HG03135 (cell line): ENCODE data around the gene MCF2L.

Experiments
- ATAC-seq: cut with Tn5 transposase; IDR thresholded peaks from one replicate; pipeline ENCODE4 v1.9.1; 2021; ENCODE audit warnings: mild to moderate bottlenecking, moderate library complexity; ENCODE audit not compliant: unreplicated experiment

MCF2L gene

GRCh38 chr13:112978561-112979405, 9.8 kb downstream of the MCF2L start:
- no peak for ATAC-seq

DNA sequence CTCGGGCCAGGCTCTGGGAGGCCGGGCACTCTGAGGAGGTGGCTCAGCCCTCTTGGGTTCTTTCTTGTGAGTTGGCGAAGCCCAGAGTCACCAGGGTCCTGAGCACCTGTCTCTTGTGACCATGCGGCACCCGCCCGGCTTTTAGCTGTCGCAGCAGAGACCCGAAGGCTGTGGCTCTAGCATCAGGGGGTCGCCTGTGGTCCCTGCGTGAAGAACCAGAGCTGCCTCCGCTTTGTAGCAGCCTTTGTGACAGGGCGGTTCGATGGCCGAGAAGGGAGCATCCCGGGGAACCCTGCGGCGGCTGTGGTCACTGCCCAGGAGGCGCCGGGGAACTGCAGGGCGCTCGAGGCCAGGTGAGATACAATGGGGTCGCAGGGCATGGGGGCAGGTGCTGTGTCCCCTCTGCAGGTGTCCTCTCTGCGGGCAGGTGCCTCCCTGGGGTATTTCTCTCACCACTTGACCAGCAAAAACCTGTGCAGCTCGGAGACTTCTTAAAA, 10.4 kb downstream of the MCF2L start:
- ATAC-seq: no peak

GRCh38 chr13:112980434-112980833, 11.4 kb downstream of the MCF2L start:
- no peak for ATAC-seq

GRCh38 chr13:112981451-112981850, 12.4 kb downstream of the MCF2L start:
- no peak for ATAC-seq

DNA sequence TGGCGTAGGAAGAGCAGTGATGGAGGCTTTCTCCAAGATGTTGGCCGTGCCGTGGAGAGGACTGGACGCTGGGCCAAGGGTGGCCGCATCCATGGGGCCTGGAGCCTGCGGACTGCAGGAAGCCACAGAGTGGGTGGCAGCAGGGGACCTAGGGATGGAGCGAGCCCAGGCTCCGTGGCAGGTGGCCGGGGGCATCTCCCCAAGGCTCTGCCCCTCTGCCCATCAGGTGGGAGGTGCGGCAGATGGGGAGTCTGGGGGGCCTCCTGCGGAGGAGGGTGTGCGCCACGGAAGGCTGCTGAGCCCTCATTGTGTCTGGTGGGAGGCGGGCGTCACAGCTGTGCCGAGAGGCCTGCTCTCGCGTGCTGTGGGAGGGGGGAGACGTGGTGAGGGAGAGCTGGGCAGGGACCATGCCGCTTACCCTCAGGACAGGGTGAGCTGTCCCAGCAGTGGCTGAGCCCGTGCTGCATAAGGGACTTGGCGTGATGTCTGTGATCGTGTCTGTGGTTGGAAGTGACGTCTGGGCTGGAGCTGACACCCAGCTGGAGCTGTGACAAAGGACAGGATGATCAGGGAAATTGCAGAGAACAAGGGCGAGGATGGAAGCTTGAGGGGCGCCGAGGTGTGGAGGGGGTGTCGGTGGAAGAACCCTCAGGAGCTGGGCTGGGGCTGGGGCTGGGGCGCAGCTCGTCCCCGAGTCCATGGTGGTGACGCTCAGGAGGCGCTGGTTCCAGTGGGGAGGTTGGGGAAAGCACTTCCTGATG, 13.4 kb downstream of the MCF2L start:
- ATAC-seq: no peak

DNA sequence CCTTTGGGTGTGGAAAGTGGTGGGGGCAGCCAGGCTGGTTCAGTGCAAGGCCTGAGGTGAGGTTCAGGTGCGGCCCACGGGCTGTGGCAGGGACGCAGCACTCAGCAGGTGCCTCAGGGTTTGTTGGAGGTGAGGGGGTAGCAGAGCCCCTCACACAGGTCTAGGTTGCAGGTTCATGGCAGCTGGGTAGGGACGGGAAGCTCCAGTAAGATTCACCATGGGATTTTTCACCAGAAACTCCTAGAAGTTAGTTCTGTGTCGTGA, 14.0 kb downstream of the MCF2L start:
- no peak for ATAC-seq

DNA sequence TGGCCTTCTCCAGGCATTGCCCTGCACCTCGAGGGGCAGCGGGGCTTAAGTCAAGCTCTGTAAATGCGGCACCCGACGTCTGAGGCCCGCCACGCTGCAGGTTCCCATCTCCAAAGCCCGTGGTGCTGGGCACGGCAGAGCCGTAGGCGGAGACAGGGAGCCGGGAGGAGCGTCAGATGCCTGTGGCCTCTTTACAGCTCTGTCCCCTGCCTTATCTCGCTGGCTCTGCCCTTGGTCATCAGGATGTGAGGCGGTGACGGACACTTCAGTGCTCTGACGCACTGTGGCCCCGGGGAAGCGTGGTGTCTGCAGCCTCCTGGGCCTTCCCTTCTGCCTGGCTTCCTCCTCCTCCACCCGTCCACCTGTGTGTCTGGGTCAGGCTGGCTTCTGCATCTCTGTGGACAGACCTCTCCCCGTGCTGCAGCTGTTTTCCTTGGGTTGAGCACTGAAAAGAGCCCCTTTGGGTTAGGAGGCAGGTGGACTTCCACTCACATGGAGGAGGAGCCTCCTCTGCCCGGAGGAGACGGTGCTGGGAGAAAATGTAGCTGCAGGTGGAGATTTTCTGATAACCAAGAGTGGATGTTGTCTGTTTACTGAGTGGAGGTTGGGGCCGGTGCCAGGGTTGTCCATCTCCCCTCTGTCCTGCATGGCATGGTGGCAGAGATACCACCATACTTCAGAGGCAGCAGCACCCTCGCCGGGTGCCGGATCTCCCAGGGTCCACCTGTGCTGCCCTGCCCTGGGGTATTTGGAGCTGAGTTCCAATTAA, 14.6 kb downstream of the MCF2L start:
- ATAC-seq: no peak

DNA sequence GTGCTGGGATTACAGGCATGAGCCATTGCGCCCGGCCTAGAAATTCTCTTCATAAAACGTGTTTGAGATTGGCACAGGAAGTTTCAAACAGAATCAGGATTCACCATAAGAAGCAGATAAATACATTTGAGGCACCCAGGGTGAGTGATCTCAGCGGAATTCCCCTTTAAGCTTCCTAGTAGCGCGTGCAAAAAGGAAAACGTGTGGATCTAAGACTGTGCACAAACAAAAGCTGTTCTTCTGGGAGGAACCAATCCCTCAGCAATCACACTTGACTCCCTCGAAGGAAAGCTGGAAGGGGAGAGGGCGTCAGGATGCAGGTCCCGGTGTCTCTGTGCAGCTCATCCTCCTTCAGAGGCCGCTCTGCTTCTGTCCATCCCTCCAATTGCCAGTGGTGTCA, 15.5 kb downstream of the MCF2L start:
- ATAC-seq: no peak

DNA sequence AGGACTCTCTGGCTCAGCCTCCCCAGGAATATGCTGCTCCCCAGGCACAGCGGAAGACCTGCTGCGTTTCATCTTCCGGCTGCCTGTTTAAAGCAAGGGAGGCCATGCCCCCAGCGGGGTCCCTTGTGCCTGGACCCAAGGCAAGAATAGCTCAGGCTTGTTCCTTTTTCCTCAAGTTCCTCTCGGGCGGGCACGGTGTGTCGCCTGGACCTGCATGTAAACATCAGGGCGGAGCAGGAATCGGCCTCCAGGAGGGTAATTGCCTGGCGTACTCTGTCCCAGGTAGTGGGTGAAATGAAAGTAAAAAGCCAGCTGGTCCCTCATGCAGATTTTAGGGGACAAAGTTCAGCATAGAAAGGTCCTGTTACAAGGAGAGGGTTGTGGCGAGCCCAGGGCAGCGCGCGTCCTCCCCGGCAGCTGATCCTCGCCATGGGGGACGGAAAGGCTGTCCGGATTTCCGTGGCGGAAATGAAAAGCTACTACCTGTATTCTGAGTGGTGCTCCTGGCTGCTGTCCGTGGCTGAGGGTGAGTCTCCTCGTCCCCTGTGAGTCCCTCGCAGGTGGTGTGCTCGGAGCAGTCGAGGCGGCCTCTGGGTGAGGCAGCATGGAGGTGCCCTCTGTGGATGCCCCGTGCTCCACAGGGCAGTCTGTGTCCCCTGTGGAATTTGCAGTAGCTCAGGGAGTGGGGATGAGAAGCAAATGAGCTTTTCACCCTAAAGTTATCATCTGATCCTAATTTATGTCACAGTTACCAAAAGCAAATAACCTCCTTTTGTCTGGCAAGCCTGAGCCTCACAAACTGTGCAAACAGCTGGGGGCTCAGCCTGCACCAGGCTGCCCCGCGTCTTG, 16.2 kb downstream of the MCF2L start:
- no peak for ATAC-seq

DNA sequence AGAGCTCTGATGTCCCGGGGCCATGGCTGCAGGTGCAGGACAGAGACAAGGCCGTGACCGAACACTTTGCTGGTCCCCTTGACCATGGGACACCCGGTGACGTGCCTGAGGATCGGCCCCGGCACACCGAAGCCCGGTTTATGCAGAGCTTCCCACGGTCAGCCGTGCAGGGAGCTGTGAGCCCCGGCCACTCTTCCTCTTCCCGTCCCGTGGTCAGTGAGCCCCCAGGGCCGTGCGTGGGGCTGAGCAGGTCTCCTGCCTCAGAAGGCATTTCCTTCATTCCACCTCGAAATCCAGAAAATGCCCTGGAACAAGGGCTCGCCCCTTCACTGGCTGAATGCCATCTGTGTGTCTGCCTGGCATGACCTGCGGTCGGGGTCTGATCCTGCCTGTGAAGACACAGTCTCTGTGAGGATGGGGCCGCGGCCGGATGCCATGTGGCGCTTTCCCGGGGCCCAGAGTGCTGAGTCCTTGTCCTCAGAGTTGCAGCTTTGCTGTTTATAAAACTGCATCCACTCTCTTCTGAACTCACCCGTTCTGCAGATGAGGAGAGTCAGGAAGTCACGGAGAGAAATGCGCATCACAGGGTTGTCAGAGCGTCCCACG, 16.9 kb downstream of the MCF2L start:
- no peak for ATAC-seq

DNA sequence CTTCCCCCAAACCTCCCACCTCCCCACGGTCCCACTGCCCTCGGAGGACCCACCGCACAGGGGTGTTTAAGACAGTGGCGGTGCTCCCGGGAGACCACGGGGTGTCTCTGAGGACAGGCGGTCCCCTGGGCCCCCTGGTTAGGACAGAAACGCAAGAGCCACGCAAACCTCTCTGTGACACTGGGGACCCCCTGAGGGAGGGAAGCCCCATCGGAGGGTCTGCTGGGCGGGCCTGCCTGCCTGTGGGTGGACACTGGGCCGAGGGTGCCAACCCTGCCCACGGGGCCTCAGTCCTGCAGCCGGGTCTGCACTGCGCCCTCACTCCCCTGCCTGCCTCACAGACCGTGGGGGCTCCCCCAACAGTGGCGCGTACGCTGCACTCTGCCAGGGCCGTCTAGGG, 17.5 kb downstream of the MCF2L start:
- ATAC-seq: no peak

DNA sequence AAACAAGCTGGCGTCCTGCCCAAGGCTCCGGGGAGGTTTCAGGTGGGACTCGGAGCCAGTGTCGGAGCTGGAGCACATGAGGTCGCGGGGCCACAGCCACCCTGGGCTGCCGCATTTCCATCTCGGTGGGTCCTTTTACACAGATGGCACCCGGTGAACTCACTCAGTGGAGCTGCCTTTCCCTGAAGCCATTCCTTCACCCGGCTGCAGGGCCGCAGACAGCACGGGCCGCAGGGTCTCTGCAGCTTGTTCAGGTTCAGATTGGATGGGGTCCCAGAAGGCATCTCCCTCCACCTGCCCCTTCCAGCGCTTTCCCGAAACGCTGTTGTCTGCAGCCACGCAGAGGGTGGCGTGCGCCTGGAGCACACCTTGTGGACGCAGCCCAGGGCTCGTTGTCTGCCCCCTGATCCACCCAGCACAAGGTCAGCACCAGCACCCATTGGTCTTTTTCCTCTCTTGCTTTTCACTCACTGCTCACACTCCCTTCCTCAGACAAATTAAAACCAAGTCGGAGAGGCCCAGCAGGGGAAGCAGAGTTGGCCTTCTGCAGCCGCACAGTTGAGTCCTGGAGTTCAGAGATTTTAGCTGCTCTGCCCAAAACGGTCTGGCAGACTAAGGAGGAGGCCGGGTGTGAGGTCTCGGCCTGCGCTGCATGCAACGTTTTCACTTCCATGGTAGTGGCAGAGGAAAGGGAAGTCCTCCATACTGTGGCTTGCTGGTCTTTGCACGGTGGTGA, 18.1 kb downstream of the MCF2L start:
- ATAC-seq: no peak

DNA sequence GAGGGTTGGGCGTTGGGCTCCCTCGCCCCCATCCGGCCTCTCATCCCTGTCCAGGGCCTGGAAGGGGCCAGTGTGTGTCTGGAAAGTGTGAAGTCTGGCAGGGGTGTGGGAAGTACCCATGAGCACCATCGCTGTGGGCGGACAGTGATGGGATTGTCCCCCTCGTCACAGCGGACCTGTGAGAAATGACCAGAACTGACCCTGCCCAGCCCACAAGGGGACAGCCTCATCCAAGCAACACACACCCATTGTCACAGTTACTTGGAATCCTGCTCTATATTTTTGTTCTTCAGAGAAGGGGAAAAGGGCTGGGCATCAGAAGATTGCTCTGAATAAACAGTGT, 18.6 kb downstream of the MCF2L start:
- no peak for ATAC-seq

DNA sequence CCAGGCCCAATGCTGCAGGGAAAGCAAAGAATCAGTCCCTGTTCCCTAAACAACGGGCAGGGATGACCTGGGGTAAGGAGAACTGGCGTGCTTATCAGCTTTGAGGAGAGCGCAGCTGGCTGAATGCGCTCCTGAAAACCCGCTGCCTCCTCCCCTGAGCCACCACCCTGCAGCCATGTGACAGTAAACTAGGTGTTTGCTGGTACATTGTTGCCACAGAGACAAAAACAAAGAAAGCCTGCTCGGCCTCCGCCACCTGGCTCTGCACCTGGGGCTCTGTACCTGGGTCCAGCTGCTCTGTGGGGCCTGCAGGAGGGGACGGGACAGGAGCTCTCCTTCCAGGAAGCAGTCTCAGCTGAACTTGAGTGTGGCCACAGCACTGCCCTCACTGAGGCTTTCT, 21.8 kb downstream of the MCF2L start:
- ATAC-seq: no peak

- ATAC-seq: no peak
These were observed 22.6 kb downstream of the MCF2L start for GRCh38 chr13:112991609-112992008.

DNA sequence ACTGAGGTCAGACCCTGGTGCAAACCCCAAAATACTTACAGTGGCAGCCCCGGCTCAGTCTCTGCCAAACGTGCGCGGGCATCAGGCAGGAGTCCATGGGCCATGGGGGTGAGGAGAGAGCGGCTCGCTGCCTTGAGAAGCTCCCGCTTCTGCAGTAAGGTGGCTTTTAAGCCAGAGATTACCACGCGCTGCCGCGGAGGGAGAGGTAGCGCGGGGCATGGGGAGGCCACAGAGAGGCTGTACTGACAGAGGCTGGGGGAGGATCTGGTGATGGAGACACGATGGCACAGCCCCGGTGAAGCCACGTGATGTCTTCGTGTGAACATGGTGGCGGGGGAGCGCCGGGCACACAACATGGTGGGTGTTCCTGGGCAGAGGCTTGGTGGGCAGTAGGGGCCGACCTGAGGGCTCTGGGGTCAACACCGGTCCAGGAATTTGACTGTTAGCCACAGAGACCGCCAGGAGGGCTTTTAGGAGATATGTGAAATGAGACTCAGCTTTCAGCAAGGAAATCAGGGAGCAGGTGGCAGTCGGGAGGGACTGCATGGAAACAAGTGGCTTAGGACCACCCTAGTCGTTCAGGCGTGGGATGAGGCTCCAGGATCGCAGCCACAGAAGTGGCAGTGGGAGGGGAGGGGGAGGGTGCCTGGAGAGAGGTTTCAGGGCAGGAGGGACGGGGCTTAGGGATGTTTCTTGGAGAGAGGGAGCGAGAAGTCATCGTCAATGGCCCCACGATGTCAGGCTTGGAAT, 24.1 kb downstream of the MCF2L start:
- ATAC-seq: no peak

GRCh38 chr13:112994084-112994780, 25.2 kb downstream of the MCF2L start:
- no peak for ATAC-seq

DNA sequence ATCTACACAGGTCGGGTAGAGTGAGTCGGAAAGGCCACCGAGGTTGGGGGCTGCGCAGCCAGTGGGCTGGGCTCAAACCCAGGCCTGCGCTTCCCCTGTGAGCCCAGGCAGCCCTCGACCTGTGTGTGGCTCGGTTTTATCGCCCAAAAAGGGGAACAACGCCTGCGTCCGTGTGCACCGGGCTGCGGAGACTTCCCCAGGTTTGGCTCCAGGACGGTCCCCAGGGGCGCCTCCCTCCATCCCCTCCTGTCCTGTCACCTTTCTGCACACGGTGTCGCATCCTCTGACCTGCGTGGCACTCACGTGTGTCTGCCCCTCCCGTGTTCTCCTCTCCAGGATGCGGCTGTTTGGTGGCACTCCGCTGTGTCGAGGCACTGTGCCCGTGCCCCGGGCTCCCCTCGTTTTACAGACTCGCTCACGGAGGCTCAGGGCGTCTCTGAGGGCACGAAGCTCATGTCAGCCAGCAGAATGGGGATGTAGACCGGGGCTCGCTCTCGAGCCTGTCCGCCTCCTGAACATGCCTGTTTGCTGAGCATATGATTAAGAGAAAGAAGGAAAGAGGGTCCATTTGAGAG, 25.9 kb downstream of the MCF2L start:
- no peak for ATAC-seq
